Dermis microvascular lymphatic vessel endothelial cell (primary cell): ENCODE data around the gene CELSR2. TPM values are rescaled to one million over a fixed set of nuclear protein-coding genes. Genes with fewer than 3 reads are reported as not detected.
"Not testable (repeated sequence)": the region's sequence is repeated elsewhere in the genome, so short reads cannot be mapped to it uniquely, and the experiment has no call there.

ENCODE experiments used
- DNase-seq, 2 donors: peaks; one replicate each; pipeline versions ENCODE4 v3.0.0 to v3.0.0-alpha.2; 2010; ENCODE audit warnings: low read depth in 2 of 2
- total RNA-seq: library from RNA; depleted of rRNA; stranded (reverse); fragments of >200 nt; gene quantifications from 2 replicates; pipeline ENCODE4 v1.2.1, GENCODE V29; 2014

Gene CELSR2
- total RNA-seq, 1 donor from 2014 or later = 0.51 TPM

DNA sequence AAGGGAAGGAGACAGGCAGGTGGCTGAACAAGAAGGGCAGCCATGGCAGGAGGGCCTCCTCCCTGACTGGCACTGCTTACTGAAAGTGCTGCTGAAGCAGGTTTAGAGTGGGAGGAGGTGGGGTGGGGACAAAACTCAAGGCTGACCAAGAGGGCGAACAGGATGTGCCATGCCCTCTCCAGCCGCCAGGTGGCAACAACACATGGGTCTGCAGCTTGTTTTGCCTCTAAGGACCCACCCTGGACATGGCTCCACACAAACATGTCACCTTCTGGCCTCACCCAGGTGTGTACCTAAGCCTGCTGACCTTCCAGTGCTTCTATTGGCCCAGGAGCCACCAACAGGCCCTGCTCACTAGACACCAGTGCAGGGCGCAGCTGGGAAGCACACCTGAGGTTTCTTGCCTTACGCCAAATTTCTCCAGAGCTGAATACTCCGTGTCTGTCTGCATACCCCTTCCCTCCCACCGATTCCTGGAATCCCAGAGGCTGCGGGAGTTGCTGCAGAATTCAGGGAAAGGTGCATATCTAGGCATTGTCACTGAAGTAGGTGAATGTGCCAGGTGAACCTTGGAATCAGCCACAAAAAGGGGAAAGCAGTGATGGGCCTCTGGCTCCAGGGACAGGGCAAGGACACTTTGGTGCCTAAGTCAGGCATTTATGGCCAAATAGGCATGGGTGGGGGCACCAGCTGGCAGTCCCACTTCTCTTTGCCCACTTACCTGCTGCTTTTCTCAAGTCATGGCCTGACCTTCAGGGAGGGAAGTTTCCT is 28.3 kb downstream of the CELSR2 start:
- DNase-seq = peak; percentile 52 to 69

- DNase-seq = no peak
Measured at GRCh38 chr1:109279615-109280278, 30.4 kb downstream of the CELSR2 start.

GRCh38 chr1:109280862-109281261 is 31.5 kb downstream of the CELSR2 start:
- DNase-seq = no peak

DNA sequence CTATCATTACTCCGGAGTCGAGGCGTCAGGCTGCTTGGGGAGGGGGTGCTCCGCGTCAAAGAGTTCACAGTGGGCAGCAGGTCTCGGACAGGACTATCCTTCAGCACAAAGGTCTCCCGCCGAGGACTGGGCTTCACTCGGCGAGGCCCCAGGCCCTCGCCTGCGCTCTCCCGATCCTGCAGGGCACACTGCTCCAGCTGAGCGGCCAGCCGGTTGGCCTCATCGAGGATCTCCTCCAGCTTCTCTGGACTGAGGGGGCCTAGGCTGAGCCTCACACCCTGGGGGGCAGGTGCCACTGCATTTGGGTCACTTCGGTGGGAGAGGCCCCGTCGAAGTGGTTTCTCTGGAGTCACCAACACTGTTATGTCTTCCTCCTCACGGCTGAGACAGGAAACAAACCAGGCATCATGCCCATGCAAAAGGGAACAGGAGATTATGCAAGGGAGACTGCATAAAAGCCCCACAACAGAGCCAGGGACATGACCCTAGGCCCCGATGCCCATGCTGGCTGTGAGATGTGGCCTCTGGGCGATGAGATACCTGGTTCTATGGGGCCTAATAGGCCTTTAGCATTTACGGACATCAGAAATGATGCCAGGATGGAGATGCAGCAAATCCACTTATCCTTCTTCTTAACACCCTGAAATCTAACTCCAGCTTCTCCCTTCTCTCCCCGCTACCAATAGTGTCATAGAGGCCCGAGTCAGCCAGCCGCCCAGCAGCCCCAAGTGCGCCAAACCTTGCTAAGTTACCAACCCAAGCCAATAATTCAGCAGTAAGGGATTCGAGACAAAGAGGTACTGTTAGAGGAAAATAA is 32.5 kb downstream of the CELSR2 start:
- DNase-seq = no peak

- DNase-seq = no peak
Measured at GRCh38 chr1:109282497-109282951, 33.2 kb downstream of the CELSR2 start.

GRCh38 chr1:109282952-109283747 is 33.8 kb downstream of the CELSR2 start, which contains the start of gene PSRC1:
Gene PSRC1, minus strand, starts transcription at chr1:109283145.
- DNase-seq = peak; percentile 58 to 94

- DNase-seq = no peak
Measured at GRCh38 chr1:109283748-109284600, 34.6 kb downstream of the CELSR2 start.

GRCh38 chr1:109286762-109287161 is 37.4 kb downstream of the CELSR2 start:
- DNase-seq = not testable (repeated sequence)

- DNase-seq = no peak
Measured at GRCh38 chr1:109290137-109290536, 40.8 kb downstream of the CELSR2 start.

DNA sequence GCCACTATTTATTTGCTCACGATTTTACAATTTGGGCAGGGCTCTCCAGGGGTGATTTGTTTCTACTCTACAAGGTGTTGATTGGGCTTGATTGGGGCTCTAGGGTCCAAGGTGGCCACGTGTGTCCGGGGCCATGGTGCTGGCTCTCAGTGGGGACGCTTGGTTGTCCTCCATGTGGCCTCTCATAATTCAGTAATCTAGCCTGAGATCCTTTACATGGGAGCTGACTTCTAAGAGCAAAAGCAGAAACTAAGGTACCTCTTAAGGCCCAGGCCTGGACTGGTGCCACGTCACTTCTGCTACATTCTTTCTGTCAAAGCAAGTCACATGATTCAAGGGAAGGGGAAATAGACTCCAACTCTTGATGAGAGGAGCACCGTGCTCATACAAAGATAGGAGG is 41.7 kb downstream of the CELSR2 start:
- no peak for DNase-seq

- DNase-seq = no peak
Measured at GRCh38 chr1:109292364-109292763, 43.0 kb downstream of the CELSR2 start.

DNA sequence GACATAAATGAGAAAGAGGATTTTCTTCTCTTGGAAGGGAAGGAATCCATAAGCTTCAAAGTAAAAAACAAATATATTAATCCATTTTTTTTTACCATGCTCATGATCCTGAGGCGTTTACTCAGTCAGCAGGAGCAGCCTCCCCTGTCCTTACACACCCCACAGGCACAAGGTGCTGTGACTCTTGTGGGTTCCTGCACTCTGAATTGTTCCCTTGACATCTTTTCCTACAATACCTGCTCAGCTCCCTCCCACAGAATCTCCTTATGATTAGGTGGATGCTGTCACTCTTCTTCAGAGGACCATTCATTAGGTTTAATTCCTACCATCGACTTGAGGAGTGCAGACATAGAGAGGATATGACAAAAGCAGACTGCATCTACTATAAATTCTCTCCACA is 43.7 kb downstream of the CELSR2 start:
- DNase-seq = no peak

DNA sequence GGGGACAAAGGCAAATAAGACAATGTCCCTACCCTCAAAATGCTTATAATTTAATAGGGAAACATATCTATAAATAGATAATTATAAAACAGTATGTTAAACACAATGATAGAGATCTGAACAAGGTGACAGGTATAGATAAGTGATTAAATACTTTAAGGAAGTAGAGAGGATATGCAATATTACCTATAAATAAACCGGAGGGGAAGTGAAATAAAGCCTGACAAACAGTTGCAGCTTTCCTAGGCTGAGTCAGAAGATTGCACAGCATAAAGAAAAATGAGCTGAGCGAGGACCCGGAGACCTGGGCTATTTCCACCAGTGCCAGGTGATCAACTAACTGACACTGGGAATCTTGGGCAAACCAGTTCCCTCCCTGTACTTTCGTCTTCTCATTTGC is 45.1 kb downstream of the CELSR2 start:
- no peak for DNase-seq

GRCh38 chr1:109295712-109296415 is 46.5 kb downstream of the CELSR2 start:
- DNase-seq = no peak

GRCh38 chr1:109296782-109297181 is 47.4 kb downstream of the CELSR2 start:
- DNase-seq = no peak

DNA sequence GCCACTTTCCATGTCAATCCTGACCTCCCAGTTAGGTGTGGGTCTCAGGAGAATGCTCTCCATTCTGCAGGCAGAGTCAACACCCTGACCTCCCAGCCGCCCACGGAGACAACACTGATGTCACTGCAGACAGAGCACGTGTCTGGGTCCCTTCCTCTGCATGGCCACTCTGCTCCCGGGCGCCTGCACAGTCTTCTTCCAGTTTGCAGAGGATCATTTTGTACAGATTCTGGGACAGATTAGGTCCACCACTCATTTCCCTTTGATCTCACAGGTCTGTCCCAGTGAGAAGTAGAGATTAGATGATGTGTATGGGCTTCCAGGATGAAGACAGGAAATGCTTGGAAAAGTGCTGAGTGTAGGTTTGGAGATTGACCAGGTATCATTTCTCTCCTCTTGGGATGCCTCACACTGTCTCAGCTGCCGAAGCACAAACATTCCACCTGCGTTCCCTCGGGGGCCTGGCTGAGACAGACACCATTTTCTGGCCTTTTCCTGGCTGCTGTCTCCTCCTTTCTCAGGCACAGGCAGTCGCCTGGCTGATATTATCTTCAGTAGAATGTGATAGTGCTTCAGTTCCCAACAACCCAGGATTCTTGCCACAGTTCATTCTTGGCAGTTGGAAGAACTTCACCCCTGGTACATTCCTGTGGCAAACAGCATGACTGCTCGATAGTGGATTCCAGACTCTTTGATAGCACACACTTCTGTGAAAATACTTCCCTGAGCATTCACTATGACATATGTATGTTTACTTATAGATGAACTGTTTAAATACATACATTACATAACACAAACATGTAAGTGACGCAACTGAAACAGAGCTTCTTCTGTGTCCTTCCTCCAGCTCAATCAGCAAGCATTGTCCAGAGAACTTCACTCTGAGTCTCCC is 49.6 kb downstream of the CELSR2 start:
- DNase-seq = peak in 1 of 2 donors; percentile 32

DNA sequence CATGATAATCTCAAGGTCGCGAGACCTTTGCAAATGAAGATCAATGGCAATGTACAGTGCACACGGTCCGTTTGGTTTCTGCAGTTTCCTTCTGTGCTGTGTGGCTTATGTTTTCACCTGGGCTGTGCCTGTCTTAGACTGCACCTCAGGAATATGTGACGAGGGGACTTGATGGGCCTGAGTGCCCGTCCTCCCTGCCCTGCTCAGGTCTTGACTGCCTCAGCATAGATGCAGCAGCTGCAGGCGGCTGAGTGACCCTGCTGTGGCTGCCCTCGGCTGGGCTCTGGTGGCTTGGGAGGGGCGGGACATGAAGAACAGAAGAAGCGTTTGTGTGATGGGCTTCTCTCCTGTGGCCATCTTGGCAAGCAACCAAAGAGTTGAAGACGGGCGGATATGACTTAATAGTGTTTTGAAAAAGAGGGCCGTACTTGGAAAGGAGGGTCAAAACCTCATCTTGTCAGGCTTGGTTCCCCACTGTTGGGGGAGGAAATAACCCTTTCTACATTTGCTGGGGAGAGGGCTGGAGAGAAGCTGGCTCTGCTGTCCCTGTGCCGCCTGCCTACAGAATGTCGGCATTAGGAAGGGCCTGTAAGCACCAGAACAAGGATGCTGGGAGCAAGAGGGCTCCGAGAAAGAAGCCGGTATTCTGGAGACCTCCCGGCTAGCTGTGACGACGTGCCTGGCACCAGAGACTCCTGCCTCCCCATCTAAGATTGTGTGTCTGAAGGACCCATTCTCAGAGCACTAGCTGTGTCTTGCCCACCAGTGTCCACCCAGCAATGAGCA is 50.4 kb downstream of the CELSR2 start:
- peak in 1 of 2 donors; percentile 38 for DNase-seq

DNA sequence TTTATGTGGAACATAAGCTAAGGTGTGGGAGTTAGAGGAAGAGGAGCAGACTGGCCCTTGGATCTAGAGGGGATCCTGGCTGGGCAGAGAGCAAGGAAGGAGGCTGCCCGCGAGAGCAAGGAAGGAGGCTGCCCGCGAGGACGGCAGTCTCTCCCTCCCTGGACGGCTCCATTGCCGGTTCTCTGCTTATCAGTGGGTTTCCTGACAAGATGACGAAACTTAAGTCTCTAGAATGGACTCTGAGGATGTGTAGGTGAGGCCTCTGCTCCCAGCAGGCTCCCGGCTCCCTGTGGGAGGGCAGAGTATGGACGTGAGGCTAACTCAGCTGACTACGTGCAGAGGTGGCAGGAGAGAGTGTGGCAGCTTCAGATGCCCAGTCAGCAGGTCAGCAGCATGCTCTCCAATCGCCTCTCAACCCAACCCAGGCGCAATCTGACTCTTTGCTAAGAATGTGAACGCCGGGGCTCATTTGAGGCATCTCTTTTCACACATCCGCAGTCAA is 51.4 kb downstream of the CELSR2 start:
- DNase-seq = no peak
